H9 (cell line): ENCODE results near the gene C1S. TPM values are rescaled to one million over a fixed set of nuclear protein-coding genes. Genes with fewer than 3 reads are reported as not detected.

Experiments used
- DNase-seq: peaks from one replicate; pipeline ENCODE4 v3.0.0-alpha.2; 2017
- H2AFZ ChIP-seq: one replicate; pipeline ENCODE4 v1.6.1; 2013; ENCODE audit warnings: mild to moderate bottlenecking, low read length, control low read depth, moderate library complexity
- H2AK5ac ChIP-seq: 2 replicates; pipeline ENCODE4 v1.6.1; 2013; ENCODE audit warnings: low read length, control low read depth, mixed read lengths; ENCODE audit not compliant: insufficient read length
- H2BK120ac ChIP-seq: one replicate; pipeline ENCODE4 v1.6.1; 2013; ENCODE audit warnings: low read depth, mild to moderate bottlenecking, low read length, control low read depth, inconsistent platforms; ENCODE audit not compliant: poor library complexity, severe bottlenecking
- H2BK12ac ChIP-seq: 2 replicates; pipeline ENCODE4 v1.6.1; 2013; ENCODE audit warnings: low read length, control low read depth, mixed read lengths, low read depth; ENCODE audit not compliant: insufficient read length
- H2BK15ac ChIP-seq: 2 replicates; pipeline ENCODE4 v1.6.1; 2013; ENCODE audit warnings: low read depth, low read length, control low read depth
- H2BK20ac ChIP-seq: one replicate; pipeline ENCODE4 v1.6.1; 2013; ENCODE audit warnings: low read depth, mild to moderate bottlenecking, low read length, control low read depth, inconsistent platforms; ENCODE audit not compliant: poor library complexity, severe bottlenecking
- H2BK5ac ChIP-seq: 2 replicates; pipeline ENCODE4 v1.6.1; 2013; ENCODE audit warnings: low read length, control low read depth, mixed read lengths; ENCODE audit not compliant: insufficient read length
- H3K14ac ChIP-seq: 2 replicates; pipeline ENCODE4 v1.6.1; 2013; ENCODE audit warnings: low read length, control low read depth; ENCODE audit not compliant: insufficient read depth
- H3K18ac ChIP-seq: 2 replicates; pipeline ENCODE4 v1.6.1; 2013; ENCODE audit warnings: low read depth, mild to moderate bottlenecking, mixed read lengths, low read length, control low read depth; ENCODE audit not compliant: insufficient read length
- H3K23ac ChIP-seq: 2 replicates; pipeline ENCODE4 v1.6.1; 2013; ENCODE audit warnings: low read length, control low read depth, mixed read lengths, low read depth; ENCODE audit not compliant: insufficient read length
- H3K23me2 ChIP-seq: 2 replicates; pipeline ENCODE4 v1.6.1; 2013; ENCODE audit warnings: low read depth, mild to moderate bottlenecking, mixed read lengths, low read length, control low read depth; ENCODE audit not compliant: insufficient read length, poor library complexity, severe bottlenecking
- H3K27ac ChIP-seq: 2 replicates; pipeline ENCODE4 v1.5.1; 2013; ENCODE audit warnings: low read length, control low read depth, mixed read lengths, low read depth; ENCODE audit not compliant: insufficient read length
- H3K27me3 ChIP-seq: 2 replicates; pipeline ENCODE4 v1.6.1; 2013; ENCODE audit warnings: low read length, control low read depth, inconsistent platforms; ENCODE audit not compliant: insufficient read depth
- H3K4ac ChIP-seq: 2 replicates; pipeline ENCODE4 v1.6.1; 2013; ENCODE audit warnings: low read depth, mild to moderate bottlenecking, control low read depth, inconsistent platforms, low read length, moderate library complexity
- H3K4me1 ChIP-seq: 2 replicates; pipeline ENCODE4 v1.6.1; 2013; ENCODE audit warnings: low read length, control low read depth, inconsistent platforms; ENCODE audit not compliant: insufficient read depth
- H3K4me2 ChIP-seq: 2 replicates; pipeline ENCODE4 v1.6.1; 2013; ENCODE audit warnings: low read length, control low read depth, mixed read lengths; ENCODE audit not compliant: insufficient read length, insufficient read depth
- H3K56ac ChIP-seq: 2 replicates; pipeline ENCODE4 v1.6.1; 2013; ENCODE audit warnings: low read depth, mild to moderate bottlenecking, mixed read lengths, low read length, control low read depth; ENCODE audit not compliant: insufficient read length
- H3K79me1 ChIP-seq: 2 replicates; pipeline ENCODE4 v1.6.1; 2013; ENCODE audit warnings: low read depth, mild to moderate bottlenecking, moderate library complexity, low read length, control low read depth, inconsistent platforms; ENCODE audit not compliant: insufficient read depth, poor library complexity, severe bottlenecking
- H3K79me2 ChIP-seq: 2 replicates; pipeline ENCODE4 v1.6.1; 2013; ENCODE audit warnings: low read length, control low read depth, inconsistent platforms; ENCODE audit not compliant: insufficient read depth
- H3K9ac ChIP-seq: 2 replicates; pipeline ENCODE4 v1.6.1; 2013; ENCODE audit warnings: low read length, control low read depth, mixed read lengths; ENCODE audit not compliant: insufficient read length; ENCODE audit errors: extremely low read depth
- H3K9me3 ChIP-seq: one replicate; pipeline ENCODE4 v1.6.1; 2013; ENCODE audit warnings: low read depth, low read length, inconsistent platforms; ENCODE audit not compliant: control insufficient read depth
- H3T11ph ChIP-seq: one replicate; pipeline ENCODE4 v1.6.1; 2013; ENCODE audit warnings: mild to moderate bottlenecking, low read length, control low read depth, inconsistent platforms
- H4K20me1 ChIP-seq: one replicate; pipeline ENCODE4 v1.6.1; 2013; ENCODE audit not compliant: control insufficient read depth, insufficient read length, insufficient read depth
- H4K5ac ChIP-seq: 2 replicates; pipeline ENCODE4 v1.6.1; 2013; ENCODE audit warnings: low read depth, mild to moderate bottlenecking, mixed read lengths, low read length, control low read depth; ENCODE audit not compliant: insufficient read length
- H4K8ac ChIP-seq: replicated peaks from 2 replicates; pipeline ENCODE4 v1.6.1; 2013; ENCODE audit warnings: low read length, control low read depth, mixed read lengths, low read depth; ENCODE audit not compliant: insufficient read length
- H4K91ac ChIP-seq: 2 replicates; pipeline ENCODE4 v1.6.1; 2013; ENCODE audit warnings: low read depth, mild to moderate bottlenecking, moderate library complexity, mixed read lengths, low read length, control low read depth; ENCODE audit not compliant: insufficient read length
- H3K27ac Mint-ChIP-seq, 3 experiments: 2 replicates in 2 of 3; 3 replicates in 1 of 3; pipeline ENCODE4 v1.8.0; 2020 to 2021; ENCODE audit warnings: mixed read lengths in 3 of 3, mild to moderate bottlenecking in 1 of 3, moderate library complexity in 1 of 3
- H3K27me3 Mint-ChIP-seq: 2 replicates; pipeline ENCODE4 v1.8.0; 2021; ENCODE audit warnings: low read depth, mild to moderate bottlenecking, moderate library complexity, mixed read lengths
- H3K36me3 Mint-ChIP-seq, 3 experiments: 2 replicates in 2 of 3; 3 replicates in 1 of 3; pipeline ENCODE4 v1.8.0; 2020 to 2021; ENCODE audit warnings: low read depth in 3 of 3, mixed read lengths in 3 of 3; ENCODE audit not compliant: insufficient read depth in 1 of 3
- H3K4me1 Mint-ChIP-seq, 2 experiments: 2 replicates each; pipeline ENCODE4 v1.8.0; 2020; ENCODE audit warnings: mixed read lengths in 2 of 2
- H3K4me3 Mint-ChIP-seq, 2 experiments: 2 replicates in 1 of 2; 3 replicates in 1 of 2; pipeline ENCODE4 v1.8.0; 2020 to 2021; ENCODE audit warnings: mild to moderate bottlenecking in 2 of 2, mixed read lengths in 2 of 2, moderate library complexity in 1 of 2
- H3K9me3 Mint-ChIP-seq, 2 experiments: 2 replicates in 1 of 2; 3 replicates in 1 of 2; pipeline ENCODE4 v1.8.0; 2020; ENCODE audit warnings: mild to moderate bottlenecking in 2 of 2, mixed read lengths in 2 of 2, moderate library complexity in 1 of 2
- WGBS: extraction: QIAGEN DNeasy Blood & Tissue Kit; methylation state at CpG from one replicate; pipeline ENCODE4 v1.1.7; 2013; ENCODE audit warnings: missing lambda C conversion rate, low lambda C conversion rate, mixed read lengths; ENCODE audit not compliant: insufficient read length; ENCODE audit errors: extremely low coverage; 5-methylcytosine and 5-hydroxymethylcytosine counted together
- total RNA-seq: library from RNA; stranded (reverse); gene quantifications from 2 replicates; pipeline ENCODE4 v1.2.1, GENCODE V29; 2021
- TF ChIP-seq, protein P1 (sequence below): fragments of 200-600 bp; sonication (generic); conservative IDR thresholded peaks from 3 replicates; pipeline ENCODE4 v1.8.0; 2021; ENCODE audit warnings: antibody characterized with exemption, mild to moderate bottlenecking

Gene C1S
- total RNA-seq, 1 experiment from 2014 or later, result 4.2 TPM

GRCh38 chr12:7026854-7027253, 33.7 kb upstream of the C1S start:
- Histone ChIP-seq H2BK20ac (no peak overlapping the region), H3K9me3 (no peaks in the 10 kb centered on the region), H3K4ac (no peak overlapping the region), H2AK5ac (no peak overlapping the region), H4K20me1 (no peaks in the 10 kb centered on the region), H3K27me3 (no peaks in the 10 kb centered on the region), H2BK5ac (no peak overlapping the region), H4K91ac (no peak overlapping the region), H3K79me1 (no peaks in the 10 kb centered on the region), H4K8ac (no peak overlapping the region), H3K9ac (no peak overlapping the region), H3K18ac (no peak overlapping the region), H3K27ac (no peak overlapping the region), H2BK12ac (no peak overlapping the region), H3K23ac (no peak overlapping the region), H4K5ac (no peak overlapping the region), H3T11ph (no peak overlapping the region), H2BK120ac (no peak overlapping the region), H2AFZ (no peak overlapping the region), H3K14ac (no peak overlapping the region), H3K23me2 (no peaks in the 10 kb centered on the region), H2BK15ac (no peak overlapping the region), H3K56ac (no peak overlapping the region), H3K4me1 (no peaks in the 10 kb centered on the region), H3K79me2 (no peaks in the 10 kb centered on the region), H3K4me2 (no peak overlapping the region)
- no peaks in the 10 kb centered on the region for H3K4me1 Mint-ChIP-seq
- WGBS, result no CpG with 5 or more reads among the region's 1 CpG
- H3K27me3 Mint-ChIP-seq, result no peaks in the 10 kb centered on the region
- H3K36me3 Mint-ChIP-seq, result no peaks in the 10 kb centered on the region
- no peak overlapping the region for H3K4me3 Mint-ChIP-seq
- TF ChIP-seq, protein P1, sequence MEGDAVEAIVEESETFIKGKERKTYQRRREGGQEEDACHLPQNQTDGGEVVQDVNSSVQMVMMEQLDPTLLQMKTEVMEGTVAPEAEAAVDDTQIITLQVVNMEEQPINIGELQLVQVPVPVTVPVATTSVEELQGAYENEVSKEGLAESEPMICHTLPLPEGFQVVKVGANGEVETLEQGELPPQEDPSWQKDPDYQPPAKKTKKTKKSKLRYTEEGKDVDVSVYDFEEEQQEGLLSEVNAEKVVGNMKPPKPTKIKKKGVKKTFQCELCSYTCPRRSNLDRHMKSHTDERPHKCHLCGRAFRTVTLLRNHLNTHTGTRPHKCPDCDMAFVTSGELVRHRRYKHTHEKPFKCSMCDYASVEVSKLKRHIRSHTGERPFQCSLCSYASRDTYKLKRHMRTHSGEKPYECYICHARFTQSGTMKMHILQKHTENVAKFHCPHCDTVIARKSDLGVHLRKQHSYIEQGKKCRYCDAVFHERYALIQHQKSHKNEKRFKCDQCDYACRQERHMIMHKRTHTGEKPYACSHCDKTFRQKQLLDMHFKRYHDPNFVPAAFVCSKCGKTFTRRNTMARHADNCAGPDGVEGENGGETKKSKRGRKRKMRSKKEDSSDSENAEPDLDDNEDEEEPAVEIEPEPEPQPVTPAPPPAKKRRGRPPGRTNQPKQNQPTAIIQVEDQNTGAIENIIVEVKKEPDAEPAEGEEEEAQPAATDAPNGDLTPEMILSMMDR, result no peak
- no peaks in the 10 kb centered on the region for H3K9me3 Mint-ChIP-seq
- H3K27ac Mint-ChIP-seq, result no peak overlapping the region
- no peak for DNase-seq
